GM23338 (cell line): ENCODE data around the gene KCNK5. TPM values are rescaled to one million over a fixed set of nuclear protein-coding genes. Genes with fewer than 3 reads are reported as not detected.
A peak's percentile ranks its signal among the peaks of the same experiment; 100 is the strongest.

Experiments
- ATAC-seq: fragments of 200-7000 bp; cut with Tn5 transposase; 3 replicates; pipeline ENCODE4 v1.9.1; 2020
- DNase-seq: peaks from one replicate; pipeline ENCODE4 v3.0.0-alpha.2; 2015; ENCODE audit warnings: low spot score
- H2AFZ ChIP-seq: fragments of 200-600 bp; sonication (generic); 2 replicates; pipeline ENCODE4 v1.8.0; 2016; ENCODE audit warnings: antibody characterized with exemption, mild to moderate bottlenecking, moderate library complexity
- H3F3A ChIP-seq: fragments of 200-600 bp; sonication (generic); replicated peaks from 2 replicates; pipeline ENCODE4 v1.8.0; 2017; ENCODE audit warnings: antibody characterized with exemption, mixed run types, low read depth
- H3K27ac ChIP-seq: fragments of 200-600 bp; sonication (generic); 2 replicates; pipeline ENCODE4 v1.6.1; 2016; ENCODE audit warnings: low read depth
- H3K27me3 ChIP-seq: fragments of 200-600 bp; sonication (generic); 2 replicates; pipeline ENCODE4 v1.8.0; 2016; ENCODE audit warnings: mild to moderate bottlenecking, mixed run types, moderate library complexity; ENCODE audit not compliant: insufficient read depth
- H3K36me3 ChIP-seq: fragments of 200-600 bp; sonication (generic); 2 replicates; pipeline ENCODE4 v1.8.0; 2016; ENCODE audit warnings: mild to moderate bottlenecking; ENCODE audit not compliant: insufficient read depth
- H3K4me1 ChIP-seq: fragments of 200-600 bp; sonication (generic); 2 replicates; pipeline ENCODE4 v1.8.0; 2016; ENCODE audit warnings: mild to moderate bottlenecking, moderate library complexity; ENCODE audit not compliant: insufficient read depth
- H3K4me2 ChIP-seq: fragments of 200-600 bp; sonication (generic); 2 replicates; pipeline ENCODE4 v1.7.1; 2017; ENCODE audit warnings: mixed run types
- H3K4me3 ChIP-seq: fragments of 200-600 bp; sonication (generic); 2 replicates; pipeline ENCODE4 v1.6.1; 2016; ENCODE audit warnings: mixed run types
- H3K79me2 ChIP-seq: fragments of 200-600 bp; sonication (generic); replicated peaks from 2 replicates; pipeline ENCODE4 v1.8.0; 2017; ENCODE audit warnings: mild to moderate bottlenecking; ENCODE audit not compliant: insufficient read depth
- H3K9me2 ChIP-seq: fragments of 200-600 bp; sonication (generic); 2 replicates; pipeline ENCODE4 v1.8.0; 2017; ENCODE audit not compliant: insufficient read depth
- H4K20me1 ChIP-seq: fragments of 200-600 bp; sonication (generic); replicated peaks from 2 replicates; pipeline ENCODE4 v1.8.0; 2017; ENCODE audit warnings: mild to moderate bottlenecking; ENCODE audit not compliant: insufficient read depth
- H3K27ac Mint-ChIP-seq: 2 replicates; pipeline ENCODE4 v1.8.0; 2020; ENCODE audit warnings: inconsistent platforms, mild to moderate bottlenecking, moderate library complexity, mixed read lengths
- H3K27me3 Mint-ChIP-seq: 3 replicates; pipeline ENCODE4 v1.8.0; 2022; ENCODE audit warnings: low read depth, mild to moderate bottlenecking, moderate library complexity, mixed read lengths, inconsistent platforms; ENCODE audit not compliant: insufficient read depth, poor library complexity
- H3K36me3 Mint-ChIP-seq: 3 replicates; pipeline ENCODE4 v1.8.0; 2021; ENCODE audit warnings: low read depth, mild to moderate bottlenecking, inconsistent platforms, moderate library complexity, mixed read lengths
- H3K4me1 Mint-ChIP-seq: 3 replicates; pipeline ENCODE4 v1.8.0; 2020; ENCODE audit warnings: mild to moderate bottlenecking, inconsistent platforms, mixed read lengths
- H3K4me3 Mint-ChIP-seq: 3 replicates; pipeline ENCODE4 v1.8.0; 2021; ENCODE audit warnings: moderate library complexity, mild to moderate bottlenecking, inconsistent platforms, mixed read lengths
- H3K9me3 Mint-ChIP-seq: 3 replicates; pipeline ENCODE4 v1.8.0; 2020; ENCODE audit warnings: moderate library complexity, mild to moderate bottlenecking, inconsistent platforms, mixed read lengths
- CREB1 ChIP-seq: fragments of 250-450 bp; sonication (Bioruptor Pico); IDR thresholded peaks from 2 replicates; pipeline ENCODE4 v1.5.0; 2020; ENCODE audit warnings: low read depth, mild to moderate bottlenecking, moderate library complexity
- ETS1 ChIP-seq: IDR thresholded peaks from 2 replicates; pipeline ENCODE4 v1.6.1; 2016; ENCODE audit warnings: antibody characterized with exemption
- EZH2 ChIP-seq: fragments of 200-600 bp; sonication (generic); IDR thresholded peaks from one replicate; pipeline ENCODE4 v1.8.0; 2017; ENCODE audit warnings: antibody characterized with exemption, mild to moderate bottlenecking, low read depth; ENCODE audit not compliant: unreplicated experiment
- EZH2phosphoT487 ChIP-seq: fragments of 200-600 bp; sonication (generic); IDR thresholded peaks from one replicate; pipeline ENCODE4 v1.8.1; 2018; ENCODE audit warnings: antibody characterized with exemption; ENCODE audit not compliant: unreplicated experiment
- JUNB ChIP-seq: IDR thresholded peaks from one replicate; pipeline ENCODE4 v1.6.1; 2016; ENCODE audit warnings: antibody characterized with exemption; ENCODE audit not compliant: unreplicated experiment
- NANOG ChIP-seq: IDR thresholded peaks from 2 replicates; pipeline ENCODE4 v1.6.1; 2016; ENCODE audit warnings: antibody characterized with exemption, borderline replicate concordance
- POLR2AphosphoS5 ChIP-seq: IDR thresholded peaks from 2 replicates; pipeline ENCODE4 v1.6.1; 2016; ENCODE audit warnings: antibody characterized with exemption, low read depth
- STAT1 ChIP-seq: IDR thresholded peaks from one replicate; pipeline ENCODE4 v1.6.1; 2016; ENCODE audit warnings: antibody characterized with exemption; ENCODE audit not compliant: unreplicated experiment
- ZNF114 ChIP-seq: fragments of 250-450 bp; sonication (Bioruptor Pico); IDR thresholded peaks from 2 replicates; pipeline ENCODE4 v1.5.0; 2020; ENCODE audit warnings: mild to moderate bottlenecking, moderate library complexity
- ZNF331 ChIP-seq: fragments of 250-450 bp; sonication (Bioruptor Pico); IDR thresholded peaks from 2 replicates; pipeline ENCODE4 v1.5.0; 2020; ENCODE audit warnings: low read depth, mild to moderate bottlenecking, moderate library complexity
- polyA plus RNA-seq: library from polyadenylated mRNA; unstranded; fragments of >200 nt; fragmentation: Nextera tagmentation; extraction: Ambion mirVana; gene quantifications from 2 replicates; pipeline ENCODE4 v1.2.1, GENCODE V29; 2016
- total RNA-seq: library from RNA; depleted of rRNA; stranded (reverse); fragments of >200 nt; shearing (Covaris generic); gene quantifications from 2 replicates; pipeline ENCODE4 v1.2.3, GENCODE V29; 2014
- TF ChIP-seq, protein P1 (sequence below): fragments of 250-450 bp; sonication (Bioruptor Pico); IDR thresholded peaks from 2 replicates; pipeline ENCODE4 v1.5.0; 2020; ENCODE audit warnings: mild to moderate bottlenecking, moderate library complexity
- TF ChIP-seq, protein P2 (sequence below): IDR thresholded peaks from one replicate; pipeline ENCODE4 v1.6.1; 2018; ENCODE audit warnings: antibody characterized with exemption; ENCODE audit not compliant: unreplicated experiment
- TF ChIP-seq, protein P3 (sequence below), 2 experiments: fragments of 200-600 bp in 1 of 2; sonication (generic) in 1 of 2; conservative IDR thresholded peaks; 2 replicates each; pipeline versions ENCODE4 v1.5.1 to v1.6.1; 2016 to 2017; ENCODE audit warnings: antibody characterized with exemption in 2 of 2, low read depth in 2 of 2, mild to moderate bottlenecking in 2 of 2, moderate library complexity in 1 of 2

Gene KCNK5
- total and polyA plus RNA-seq, 2 experiments from 2014 or later, result 9.5 to 57.4 TPM

- Histone ChIP-seq H2AFZ (no peak overlapping the region), H3K4me2 (peak overlapping the region; percentile 98; the same call in 1 of the 2 replicates), H3K4me1 (peaks cover 80% of the 10 kb centered on the region), H3K9me2 (no peaks in the 10 kb centered on the region), H3F3A (no peaks in the 10 kb centered on the region), H3K4me3 (peak overlapping the region; percentile 33; the same call in 1 of the 2 replicates), H4K20me1 (peaks cover 77% of the 10 kb centered on the region), H3K27me3 (no peaks in the 10 kb centered on the region), H3K36me3 (peaks cover 12% of the 10 kb centered on the region), H3K27ac (no peak overlapping the region), H3K79me2 (peaks cover 100% of the 10 kb centered on the region)
- Mint-ChIP-seq H3K4me3 (no peak overlapping the region; the same call in 2 of the 3 replicates), H3K4me1 (peaks cover 81% of the 10 kb centered on the region), H3K27ac (peak overlapping the region; percentile 30; the same call in 1 of the 2 replicates), H3K36me3 (peaks cover 48% of the 10 kb centered on the region), H3K27me3 (peaks cover 10% of the 10 kb centered on the region), H3K9me3 (no peaks in the 10 kb centered on the region)
- ATAC-seq, result no peak
- TF ChIP-seq, protein P1, sequence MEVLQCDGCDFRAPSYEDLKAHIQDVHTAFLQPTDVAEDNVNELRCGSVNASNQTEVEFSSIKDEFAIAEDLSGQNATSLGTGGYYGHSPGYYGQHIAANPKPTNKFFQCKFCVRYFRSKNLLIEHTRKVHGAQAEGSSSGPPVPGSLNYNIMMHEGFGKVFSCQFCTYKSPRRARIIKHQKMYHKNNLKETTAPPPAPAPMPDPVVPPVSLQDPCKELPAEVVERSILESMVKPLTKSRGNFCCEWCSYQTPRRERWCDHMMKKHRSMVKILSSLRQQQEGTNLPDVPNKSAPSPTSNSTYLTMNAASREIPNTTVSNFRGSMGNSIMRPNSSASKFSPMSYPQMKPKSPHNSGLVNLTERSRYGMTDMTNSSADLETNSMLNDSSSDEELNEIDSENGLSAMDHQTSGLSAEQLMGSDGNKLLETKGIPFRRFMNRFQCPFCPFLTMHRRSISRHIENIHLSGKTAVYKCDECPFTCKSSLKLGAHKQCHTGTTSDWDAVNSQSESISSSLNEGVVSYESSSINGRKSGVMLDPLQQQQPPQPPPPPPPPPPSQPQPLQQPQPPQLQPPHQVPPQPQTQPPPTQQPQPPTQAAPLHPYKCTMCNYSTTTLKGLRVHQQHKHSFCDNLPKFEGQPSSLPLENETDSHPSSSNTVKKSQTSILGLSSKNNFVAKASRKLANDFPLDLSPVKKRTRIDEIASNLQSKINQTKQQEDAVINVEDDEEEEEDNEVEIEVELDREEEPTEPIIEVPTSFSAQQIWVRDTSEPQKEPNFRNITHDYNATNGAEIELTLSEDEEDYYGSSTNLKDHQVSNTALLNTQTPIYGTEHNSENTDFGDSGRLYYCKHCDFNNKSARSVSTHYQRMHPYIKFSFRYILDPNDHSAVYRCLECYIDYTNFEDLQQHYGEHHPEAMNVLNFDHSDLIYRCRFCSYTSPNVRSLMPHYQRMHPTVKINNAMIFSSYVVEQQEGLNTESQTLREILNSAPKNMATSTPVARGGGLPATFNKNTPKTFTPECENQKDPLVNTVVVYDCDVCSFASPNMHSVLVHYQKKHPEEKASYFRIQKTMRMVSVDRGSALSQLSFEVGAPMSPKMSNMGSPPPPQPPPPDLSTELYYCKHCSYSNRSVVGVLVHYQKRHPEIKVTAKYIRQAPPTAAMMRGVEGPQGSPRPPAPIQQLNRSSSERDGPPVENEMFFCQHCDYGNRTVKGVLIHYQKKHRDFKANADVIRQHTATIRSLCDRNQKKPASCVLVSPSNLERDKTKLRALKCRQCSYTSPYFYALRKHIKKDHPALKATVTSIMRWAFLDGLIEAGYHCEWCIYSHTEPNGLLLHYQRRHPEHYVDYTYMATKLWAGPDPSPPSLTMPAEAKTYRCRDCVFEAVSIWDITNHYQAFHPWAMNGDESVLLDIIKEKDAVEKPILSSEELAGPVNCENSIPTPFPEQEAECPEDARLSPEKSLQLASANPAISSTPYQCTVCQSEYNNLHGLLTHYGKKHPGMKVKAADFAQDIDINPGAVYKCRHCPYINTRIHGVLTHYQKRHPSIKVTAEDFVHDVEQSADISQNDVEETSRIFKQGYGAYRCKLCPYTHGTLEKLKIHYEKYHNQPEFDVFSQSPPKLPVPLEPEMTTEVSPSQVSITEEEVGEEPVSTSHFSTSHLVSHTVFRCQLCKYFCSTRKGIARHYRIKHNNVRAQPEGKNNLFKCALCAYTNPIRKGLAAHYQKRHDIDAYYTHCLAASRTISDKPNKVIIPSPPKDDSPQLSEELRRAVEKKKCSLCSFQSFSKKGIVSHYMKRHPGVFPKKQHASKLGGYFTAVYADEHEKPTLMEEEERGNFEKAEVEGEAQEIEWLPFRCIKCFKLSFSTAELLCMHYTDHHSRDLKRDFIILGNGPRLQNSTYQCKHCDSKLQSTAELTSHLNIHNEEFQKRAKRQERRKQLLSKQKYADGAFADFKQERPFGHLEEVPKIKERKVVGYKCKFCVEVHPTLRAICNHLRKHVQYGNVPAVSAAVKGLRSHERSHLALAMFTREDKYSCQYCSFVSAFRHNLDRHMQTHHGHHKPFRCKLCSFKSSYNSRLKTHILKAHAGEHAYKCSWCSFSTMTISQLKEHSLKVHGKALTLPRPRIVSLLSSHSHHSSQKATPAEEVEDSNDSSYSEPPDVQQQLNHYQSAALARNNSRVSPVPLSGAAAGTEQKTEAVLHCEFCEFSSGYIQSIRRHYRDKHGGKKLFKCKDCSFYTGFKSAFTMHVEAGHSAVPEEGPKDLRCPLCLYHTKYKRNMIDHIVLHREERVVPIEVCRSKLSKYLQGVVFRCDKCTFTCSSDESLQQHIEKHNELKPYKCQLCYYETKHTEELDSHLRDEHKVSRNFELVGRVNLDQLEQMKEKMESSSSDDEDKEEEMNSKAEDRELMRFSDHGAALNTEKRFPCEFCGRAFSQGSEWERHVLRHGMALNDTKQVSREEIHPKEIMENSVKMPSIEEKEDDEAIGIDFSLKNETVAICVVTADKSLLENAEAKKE, result no peak
- no peak for TF ChIP-seq JUNB
- no peak for TF ChIP-seq NANOG
- no peak for TF ChIP-seq ETS1
- TF ChIP-seq POLR2AphosphoS5, result no peak
- no peak for TF ChIP-seq STAT1
- no peak for TF ChIP-seq ZNF114 (CRISPR knock-in tag)
- TF ChIP-seq, protein P2, sequence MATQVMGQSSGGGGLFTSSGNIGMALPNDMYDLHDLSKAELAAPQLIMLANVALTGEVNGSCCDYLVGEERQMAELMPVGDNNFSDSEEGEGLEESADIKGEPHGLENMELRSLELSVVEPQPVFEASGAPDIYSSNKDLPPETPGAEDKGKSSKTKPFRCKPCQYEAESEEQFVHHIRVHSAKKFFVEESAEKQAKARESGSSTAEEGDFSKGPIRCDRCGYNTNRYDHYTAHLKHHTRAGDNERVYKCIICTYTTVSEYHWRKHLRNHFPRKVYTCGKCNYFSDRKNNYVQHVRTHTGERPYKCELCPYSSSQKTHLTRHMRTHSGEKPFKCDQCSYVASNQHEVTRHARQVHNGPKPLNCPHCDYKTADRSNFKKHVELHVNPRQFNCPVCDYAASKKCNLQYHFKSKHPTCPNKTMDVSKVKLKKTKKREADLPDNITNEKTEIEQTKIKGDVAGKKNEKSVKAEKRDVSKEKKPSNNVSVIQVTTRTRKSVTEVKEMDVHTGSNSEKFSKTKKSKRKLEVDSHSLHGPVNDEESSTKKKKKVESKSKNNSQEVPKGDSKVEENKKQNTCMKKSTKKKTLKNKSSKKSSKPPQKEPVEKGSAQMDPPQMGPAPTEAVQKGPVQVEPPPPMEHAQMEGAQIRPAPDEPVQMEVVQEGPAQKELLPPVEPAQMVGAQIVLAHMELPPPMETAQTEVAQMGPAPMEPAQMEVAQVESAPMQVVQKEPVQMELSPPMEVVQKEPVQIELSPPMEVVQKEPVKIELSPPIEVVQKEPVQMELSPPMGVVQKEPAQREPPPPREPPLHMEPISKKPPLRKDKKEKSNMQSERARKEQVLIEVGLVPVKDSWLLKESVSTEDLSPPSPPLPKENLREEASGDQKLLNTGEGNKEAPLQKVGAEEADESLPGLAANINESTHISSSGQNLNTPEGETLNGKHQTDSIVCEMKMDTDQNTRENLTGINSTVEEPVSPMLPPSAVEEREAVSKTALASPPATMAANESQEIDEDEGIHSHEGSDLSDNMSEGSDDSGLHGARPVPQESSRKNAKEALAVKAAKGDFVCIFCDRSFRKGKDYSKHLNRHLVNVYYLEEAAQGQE, result no peak
- no peak for TF ChIP-seq CREB1 (CRISPR knock-in tag)
- TF ChIP-seq, protein P3, sequence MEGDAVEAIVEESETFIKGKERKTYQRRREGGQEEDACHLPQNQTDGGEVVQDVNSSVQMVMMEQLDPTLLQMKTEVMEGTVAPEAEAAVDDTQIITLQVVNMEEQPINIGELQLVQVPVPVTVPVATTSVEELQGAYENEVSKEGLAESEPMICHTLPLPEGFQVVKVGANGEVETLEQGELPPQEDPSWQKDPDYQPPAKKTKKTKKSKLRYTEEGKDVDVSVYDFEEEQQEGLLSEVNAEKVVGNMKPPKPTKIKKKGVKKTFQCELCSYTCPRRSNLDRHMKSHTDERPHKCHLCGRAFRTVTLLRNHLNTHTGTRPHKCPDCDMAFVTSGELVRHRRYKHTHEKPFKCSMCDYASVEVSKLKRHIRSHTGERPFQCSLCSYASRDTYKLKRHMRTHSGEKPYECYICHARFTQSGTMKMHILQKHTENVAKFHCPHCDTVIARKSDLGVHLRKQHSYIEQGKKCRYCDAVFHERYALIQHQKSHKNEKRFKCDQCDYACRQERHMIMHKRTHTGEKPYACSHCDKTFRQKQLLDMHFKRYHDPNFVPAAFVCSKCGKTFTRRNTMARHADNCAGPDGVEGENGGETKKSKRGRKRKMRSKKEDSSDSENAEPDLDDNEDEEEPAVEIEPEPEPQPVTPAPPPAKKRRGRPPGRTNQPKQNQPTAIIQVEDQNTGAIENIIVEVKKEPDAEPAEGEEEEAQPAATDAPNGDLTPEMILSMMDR (conservative IDR thresholded peaks at IDR 0.05; ENCODE audit: low read depth in 2 of 2), result no peak
- TF ChIP-seq EZH2, result no peak
- no peak for TF ChIP-seq EZH2phosphoT487
- no peak for TF ChIP-seq ZNF331 (CRISPR knock-in tag)
- no peak for DNase-seq
Observed at GRCh38 chr6:39224011-39224410, 5.3 kb downstream of the KCNK5 start.
